Neural cell (in vitro differentiated cells): Measurements from ENCODE around the gene NFE2L3. TPM values are rescaled to one million over a fixed set of nuclear protein-coding genes. Genes with fewer than 3 reads are reported as not detected.
A peak's percentile ranks its signal among the peaks of the same experiment; 100 is the strongest.

ENCODE experiments used
- H2AFZ ChIP-seq: fragments of 200-600, 300-800 bp; sonication (generic), shearing (Covaris generic); 2 replicates; pipeline ENCODE4 v1.6.0; 2014; ENCODE audit warnings: low read depth, mild to moderate bottlenecking, antibody characterized with exemption, low read length, moderate library complexity
- H3F3A ChIP-seq: fragments of 200-600 bp; shearing (Covaris generic); 2 replicates; pipeline ENCODE4 v1.6.1; 2016; ENCODE audit warnings: mild to moderate bottlenecking, moderate library complexity, mixed read lengths, antibody characterized with exemption, low read length; ENCODE audit not compliant: insufficient read depth, poor library complexity, severe bottlenecking
- H3K27ac ChIP-seq: fragments of 200-600, 300-800 bp; sonication (generic), shearing (Covaris generic); 2 replicates; pipeline ENCODE4 v1.5.1; 2014; ENCODE audit warnings: mild to moderate bottlenecking, low read length, moderate library complexity
- H3K27me3 ChIP-seq: fragments of 300-800, 200-600 bp; sonication (generic), shearing (Covaris generic); 2 replicates; pipeline ENCODE4 v1.6.0; 2014; ENCODE audit warnings: mild to moderate bottlenecking, low read depth, low read length, moderate library complexity; ENCODE audit not compliant: insufficient read depth
- H3K36me3 ChIP-seq: fragments of 300-800, 200-600 bp; sonication (generic), shearing (Covaris generic); 2 replicates; pipeline ENCODE4 v1.5.1; 2014; ENCODE audit warnings: mild to moderate bottlenecking, antibody characterized with exemption, low read length, moderate library complexity; ENCODE audit not compliant: insufficient read depth
- H3K4me2 ChIP-seq: fragments of 300-800, 200-600 bp; sonication (generic), shearing (Covaris generic); 2 replicates; pipeline ENCODE4 v1.6.0; 2014; ENCODE audit warnings: mild to moderate bottlenecking, low read length
- H3K4me3 ChIP-seq: fragments of 300-800, 200-600 bp; sonication (generic), shearing (Covaris generic); 2 replicates; pipeline ENCODE4 v1.5.1; 2014; ENCODE audit warnings: mild to moderate bottlenecking, low read length, moderate library complexity
- H3K79me2 ChIP-seq: fragments of 200-600 bp; shearing (Covaris generic); replicated peaks from 2 replicates; pipeline ENCODE4 v1.6.0; 2014; ENCODE audit warnings: mild to moderate bottlenecking, low read length, moderate library complexity; ENCODE audit not compliant: insufficient read depth
- H3K9ac ChIP-seq: fragments of 300-800, 200-600 bp; sonication (generic), shearing (Covaris generic); 2 replicates; pipeline ENCODE4 v1.6.1; 2016; ENCODE audit warnings: mild to moderate bottlenecking, low read length, mixed read lengths
- H3K9me2 ChIP-seq: fragments of 200-600 bp; shearing (Covaris generic); 2 replicates; pipeline ENCODE4 v1.6.1; 2016; ENCODE audit warnings: mild to moderate bottlenecking, low read length, mixed read lengths; ENCODE audit not compliant: insufficient read depth
- H3K9me3 ChIP-seq: fragments of 200-600, 300-800 bp; sonication (generic), shearing (Covaris generic); 2 replicates; pipeline ENCODE4 v1.6.1; 2016; ENCODE audit warnings: mild to moderate bottlenecking, mixed run types, low read length, moderate library complexity, mixed read lengths
- H4K20me1 ChIP-seq: fragments of 200-600 bp; shearing (Covaris generic); 2 replicates; pipeline ENCODE4 v1.6.1; 2016; ENCODE audit warnings: mild to moderate bottlenecking, mixed run types; ENCODE audit not compliant: insufficient read depth
- CTCF ChIP-seq: fragments of 450-650 bp; IDR thresholded peaks from 2 replicates; pipeline ENCODE4 v1.5.1; 2014; ENCODE audit warnings: antibody characterized with exemption, mild to moderate bottlenecking, moderate library complexity; ENCODE audit not compliant: poor library complexity, severe bottlenecking
- EP300 ChIP-seq: fragments of 450-650 bp; conservative IDR thresholded peaks from 2 replicates; pipeline ENCODE4 v1.6.1; 2014; ENCODE audit warnings: antibody characterized with exemption, mild to moderate bottlenecking, moderate library complexity; ENCODE audit not compliant: poor library complexity, severe bottlenecking
- EZH2 ChIP-seq: fragments of 200-600, 300-800 bp; shearing (Covaris generic), sonication (generic); IDR thresholded peaks from 2 replicates; pipeline ENCODE4 v1.6.1; 2014; ENCODE audit warnings: antibody characterized with exemption, low read length, borderline replicate concordance, mild to moderate bottlenecking; ENCODE audit not compliant: insufficient read depth, poor library complexity, severe bottlenecking
- MXI1 ChIP-seq: fragments of 450-650 bp; conservative IDR thresholded peaks from 2 replicates; pipeline ENCODE4 v1.6.1; 2014; ENCODE audit warnings: antibody characterized with exemption, mild to moderate bottlenecking; ENCODE audit not compliant: poor library complexity, severe bottlenecking
- POLR2AphosphoS5 ChIP-seq: IDR thresholded peaks from 2 replicates; pipeline ENCODE4 v1.6.1; 2012
- RAD21 ChIP-seq: fragments of 450-650 bp; conservative IDR thresholded peaks from 2 replicates; pipeline ENCODE4 v1.6.1; 2014; ENCODE audit warnings: antibody characterized with exemption, mild to moderate bottlenecking, moderate library complexity
- REST ChIP-seq: IDR thresholded peaks from 2 replicates; pipeline ENCODE4 v1.6.1; 2012; ENCODE audit warnings: borderline replicate concordance
- SMC3 ChIP-seq: fragments of 450-650 bp; conservative IDR thresholded peaks from 2 replicates; pipeline ENCODE4 v1.6.1; 2014; ENCODE audit warnings: antibody characterized with exemption, mild to moderate bottlenecking, moderate library complexity; ENCODE audit not compliant: poor library complexity
- TAF1 ChIP-seq: IDR thresholded peaks from 2 replicates; pipeline ENCODE4 v1.6.1; 2012; ENCODE audit warnings: low read depth
- polyA plus RNA-seq: library from polyadenylated mRNA; depleted of rRNA; stranded (reverse); fragments of >200 nt; gene quantifications from 2 replicates; pipeline ENCODE4 v1.2.3, GENCODE V29; 2014

Gene NFE2L3
- polyA plus RNA-seq, 1 donor from 2014 or later: 2.9 TPM

GRCh38 chr7:26200444-26201246 lies 48.6 kb downstream of the NFE2L3 start, which contains the start of gene HNRNPA2B1:
HNRNPA2B1 (minus strand) TSS chr7:26200746; CDS start chr7:26200577, 169 bp downstream.
- Histone ChIP-seq H3K4me3 (peak within 1 kb of the TSS; percentile 90), H4K20me1 (peaks cover 36% of the 10 kb centered on the region), H3K27ac (peak within 1 kb of the TSS; percentile 100), H3K4me2 (no peak within 1 kb of the TSS), H3K9me2 (no peaks in the 10 kb centered on the region), H3K9me3 (no peaks in the 10 kb centered on the region), H3K27me3 (no peaks in the 10 kb centered on the region), H3K9ac (peak within 1 kb of the TSS; percentile 100), H3K36me3 (peaks cover 5% of the 10 kb centered on the region), H3K79me2 (peaks cover 83% of the 10 kb centered on the region), H3F3A (peaks cover 4% of the 10 kb centered on the region), H2AFZ (peak within 1 kb of the TSS; percentile 63)
- TF ChIP-seq RAD21 (no peak), EZH2 (no peak), MXI1 (peak; percentile 73), CTCF (peak; percentile 63), TAF1 (peak; percentile 96), POLR2AphosphoS5 (peak; percentile 100), REST (peak; percentile 86), SMC3 (no peak), EP300 (peak; percentile 38)

DNA sequence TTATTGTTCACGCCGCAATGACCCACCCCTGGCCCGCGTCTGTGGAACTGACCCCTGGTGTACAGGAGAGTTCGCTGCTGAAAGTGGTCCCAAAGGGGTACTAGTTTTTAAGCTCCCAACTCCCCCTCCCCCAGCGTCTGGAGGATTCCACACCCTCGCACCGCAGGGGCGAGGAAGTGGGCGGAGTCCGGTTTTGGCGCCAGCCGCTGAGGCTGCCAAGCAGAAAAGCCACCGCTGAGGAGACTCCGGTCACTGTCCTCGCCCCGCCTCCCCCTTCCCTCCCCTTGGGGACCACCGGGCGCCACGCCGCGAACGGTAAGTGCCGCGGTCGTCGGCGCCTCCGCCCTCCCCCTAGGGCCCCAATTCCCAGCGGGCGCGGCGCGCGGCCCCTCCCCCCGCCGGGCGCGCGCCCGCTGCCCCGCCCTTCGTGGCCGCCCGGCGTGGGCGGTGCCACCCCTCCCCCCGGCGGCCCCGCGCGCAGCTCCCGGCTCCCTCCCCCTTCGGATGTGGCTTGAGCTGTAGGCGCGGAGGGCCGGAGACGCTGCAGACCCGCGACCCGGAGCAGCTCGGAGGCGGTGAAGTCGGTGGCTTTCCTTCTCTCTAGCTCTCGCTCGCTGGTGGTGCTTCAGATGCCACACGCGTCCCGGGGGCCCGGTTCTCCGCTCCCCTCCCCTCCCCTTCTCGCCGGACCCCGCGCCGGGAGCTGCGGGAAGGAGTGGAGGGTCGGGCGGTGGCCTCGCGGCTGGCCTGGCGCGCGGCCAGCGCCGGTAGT lies 49.4 kb downstream of the NFE2L3 start, which contains the start of gene CBX3:
Gene CBX3 (plus strand): TSS at position 499 of the 772 bp plus-strand sequence. CDS start 1,254 bp downstream, outside the sequence.
- Histone ChIP-seq H4K20me1 (peaks cover 28% of the 10 kb centered on the region), H3K4me3 (peak within 1 kb of the TSS; percentile 90), H3K79me2 (peaks cover 83% of the 10 kb centered on the region), H2AFZ (peak within 1 kb of the TSS; percentile 59), H3K9me2 (no peaks in the 10 kb centered on the region), H3K4me2 (peak within 1 kb of the TSS; percentile 75), H3K27ac (peak within 1 kb of the TSS; percentile 100), H3K9ac (peak within 1 kb of the TSS; percentile 100), H3K9me3 (no peaks in the 10 kb centered on the region), H3F3A (peaks cover 4% of the 10 kb centered on the region), H3K27me3 (no peaks in the 10 kb centered on the region), H3K36me3 (peaks cover 1% of the 10 kb centered on the region)
- peak; percentile 5 for TF ChIP-seq EP300
- TF ChIP-seq REST: peak; percentile 40
- TF ChIP-seq POLR2AphosphoS5: peak; percentile 89
- TF ChIP-seq SMC3: no peak
- no peak for TF ChIP-seq RAD21
- TF ChIP-seq EZH2: no peak
- TF ChIP-seq MXI1: no peak
- no peak for TF ChIP-seq CTCF
- TF ChIP-seq TAF1: peak; percentile 84
